Measurements from ENCODE around the gene KIF13A. TPM values are rescaled to one million over a fixed set of nuclear protein-coding genes. Genes with fewer than 3 reads are reported as not detected.

KIF13A gene
- total and polyA plus RNA-seq, 9 of the 15 experiments (the other 6 are each of a cell fraction or from before 2014, with no cell fraction given) = 3.6 to 44.3 (median 29.7) TPM

- in situ Hi-C loops (cut with MboI) = no loop called here
- DNase-seq (ENCODE audit: extremely low read depth in 1 of 4, low spot score in 3 of 4) (peak; percentile 33 to 82 (median 56)), ATAC-seq (peak; percentile 80), FAIRE-seq (peak; percentile 69)
- H2AFZ ChIP-seq (ENCODE audit: low read depth, low read length) = no peak overlapping the region
- no peak overlapping the region; the same call in 1 of the 2 replicates for H3K4me2 ChIP-seq (ENCODE audit: insufficient read depth, low read length)
- H4K20me1 ChIP-seq (replicated peaks; ENCODE audit: control insufficient read depth, insufficient read depth, low read length) = no peaks in the 10 kb centered on the region
- ChIA-PET POLR2A (interaction anchor here (0.6 to 2.3 kb wide), 12 partner anchors 8 to 143 kb away, joined by 3 to 21 read pairs (median 3); no protein-coding TSS in a partner anchor), CTCF (ENCODE audit: low intra/inter-chr PET ratio) (no interaction called here)
- no peaks in the 10 kb centered on the region for H3K27me3 ChIP-seq (ENCODE audit: control insufficient read depth in 2 of 2, insufficient read depth in 2 of 2, low read length in 2 of 2)
- intact Hi-C loops (cut with micrococcal nuclease) = loop anchor here (2.0 to 5.0 kb wide), 4 partner anchors 65 to 310 kb away; partner anchors contain the start of gene KIF13A
- H3K79me2 ChIP-seq (ENCODE audit: control insufficient read depth, insufficient read depth, low read length) = peaks cover 5% of the 10 kb centered on the region; the same call in 1 of the 3 replicates
- peak overlapping the region; percentile 60 for H3K27ac ChIP-seq (ENCODE audit: extremely low read depth, low read depth, low read length)
- peaks cover 24% of the 10 kb centered on the region for H3K36me3 ChIP-seq (ENCODE audit: control insufficient read depth, insufficient read depth, low read length)
- no peak overlapping the region for H3K4me3 ChIP-seq
- no peaks in the 10 kb centered on the region for H3K9me3 ChIP-seq (replicated peaks; ENCODE audit: control insufficient read depth, insufficient read depth, low read depth, low read length)
- BruUV-seq (replicated peaks) = no TSS peak
- peaks cover 14 to 47% of the 10 kb centered on the region in 2 experiments for H3K4me1 ChIP-seq (replicated peaks in 1 of 2; ENCODE audit: control insufficient read depth in 2 of 2, insufficient read depth in 2 of 2, low read length in 2 of 2)
- H3K9me1 ChIP-seq (ENCODE audit: control insufficient read depth, insufficient read depth, low read length) = no peaks in the 10 kb centered on the region
- peak overlapping the region; percentile 46 to 55; a peak in 2 of 4 replicates for H3K9ac ChIP-seq (ENCODE audit: insufficient read depth in 1 of 2, low read depth in 2 of 2, low read length in 2 of 2)
- WGBS (ENCODE audit: insufficient coverage, low coverage, missing lambda C conversion rate) = 68% methylated on average over 3 of the region's 3 CpGs
- no peak for TF ChIP-seq HMG20A (CRISPR knock-in tag; conservative IDR thresholded peaks at IDR 0.05)
- TF ChIP-seq ELK1 (CRISPR knock-in tag; IDR thresholded peaks at IDR 0.05) = no peak
- no peak for TF ChIP-seq ZNF57 (CRISPR knock-in tag; IDR thresholded peaks at IDR 0.05)
- TF ChIP-seq EGR1 (conservative IDR thresholded peaks at IDR 0.05) = no peak
- TF ChIP-seq CREB3L1 (IDR thresholded peaks at IDR 0.05; ENCODE audit: borderline replicate concordance, low read depth) = no peak
- no peak for TF ChIP-seq SRSF7 (optimal IDR thresholded peaks at IDR 0.05; ENCODE audit: low read depth, low read length)
- TF ChIP-seq NFIC (IDR thresholded peaks at IDR 0.05) = no peak
- TF ChIP-seq ZNF12 (CRISPR knock-in tag; IDR thresholded peaks at IDR 0.05) = no peak
- TF ChIP-seq HNRNPLL (IDR thresholded peaks at IDR 0.05; ENCODE audit: low read depth, low read length, poor library complexity, severe bottlenecking) = no peak
- peak; percentile 98 for TF ChIP-seq ZNF121 (CRISPR knock-in tag; conservative IDR thresholded peaks at IDR 0.05)
- TF ChIP-seq HINFP (tag; conservative IDR thresholded peaks at IDR 0.05; ENCODE audit: low read depth) = no peak
- no peak for TF ChIP-seq TBP (optimal IDR thresholded peaks at IDR 0.05; ENCODE audit: low read depth, low read length)
- no peak for TF ChIP-seq PTTG1 (tag; IDR thresholded peaks at IDR 0.05; ENCODE audit: low read depth)
- TF ChIP-seq HMGN3 (IDR thresholded peaks at IDR 0.05; ENCODE audit: borderline replicate concordance, extremely low read depth, insufficient read length, low read depth, low read length) = no peak
- TF ChIP-seq ZBTB8A (IDR thresholded peaks at IDR 0.05; ENCODE audit: partially characterized antibody) = no peak
- no peak for TF ChIP-seq CEBPG (CRISPR knock-in tag; IDR thresholded peaks at IDR 0.05)
- no peak for TF ChIP-seq CEBPG (tag; conservative IDR thresholded peaks at IDR 0.05 in 1 of 2, IDR thresholded peaks at IDR 0.05 in 1 of 2)
- no peak for TF ChIP-seq CREB1 (IDR thresholded peaks at IDR 0.05)
- TF ChIP-seq CREB1 (CRISPR knock-in tag; IDR thresholded peaks at IDR 0.05) = no peak
Observed at GRCh38 chr6:17842014-17842776, 145.2 kb downstream of the KIF13A start.
